ENCODE data around the gene MIF.

DNA sequence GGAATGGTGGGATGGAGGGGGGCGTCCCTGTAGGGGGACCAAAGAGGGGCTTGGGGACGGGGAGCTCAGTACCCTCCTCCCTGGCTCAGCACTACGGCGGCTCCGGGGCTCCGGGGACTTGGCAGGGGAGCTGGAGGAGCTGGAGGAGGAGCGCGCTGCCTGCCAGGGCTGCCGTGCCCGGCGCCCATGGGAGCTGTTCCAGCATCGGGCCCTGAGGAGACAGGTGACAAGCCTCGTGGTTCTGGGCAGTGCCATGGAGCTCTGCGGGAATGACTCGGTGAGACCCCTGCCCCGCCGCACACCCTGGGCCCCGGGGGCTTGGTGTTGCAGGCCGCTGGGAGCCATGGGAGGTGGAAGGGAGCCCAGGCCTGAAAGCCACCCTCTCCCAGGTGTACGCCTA is 11.8 kb upstream of the MIF start:
- TF ChIP-seq, protein P1, sequence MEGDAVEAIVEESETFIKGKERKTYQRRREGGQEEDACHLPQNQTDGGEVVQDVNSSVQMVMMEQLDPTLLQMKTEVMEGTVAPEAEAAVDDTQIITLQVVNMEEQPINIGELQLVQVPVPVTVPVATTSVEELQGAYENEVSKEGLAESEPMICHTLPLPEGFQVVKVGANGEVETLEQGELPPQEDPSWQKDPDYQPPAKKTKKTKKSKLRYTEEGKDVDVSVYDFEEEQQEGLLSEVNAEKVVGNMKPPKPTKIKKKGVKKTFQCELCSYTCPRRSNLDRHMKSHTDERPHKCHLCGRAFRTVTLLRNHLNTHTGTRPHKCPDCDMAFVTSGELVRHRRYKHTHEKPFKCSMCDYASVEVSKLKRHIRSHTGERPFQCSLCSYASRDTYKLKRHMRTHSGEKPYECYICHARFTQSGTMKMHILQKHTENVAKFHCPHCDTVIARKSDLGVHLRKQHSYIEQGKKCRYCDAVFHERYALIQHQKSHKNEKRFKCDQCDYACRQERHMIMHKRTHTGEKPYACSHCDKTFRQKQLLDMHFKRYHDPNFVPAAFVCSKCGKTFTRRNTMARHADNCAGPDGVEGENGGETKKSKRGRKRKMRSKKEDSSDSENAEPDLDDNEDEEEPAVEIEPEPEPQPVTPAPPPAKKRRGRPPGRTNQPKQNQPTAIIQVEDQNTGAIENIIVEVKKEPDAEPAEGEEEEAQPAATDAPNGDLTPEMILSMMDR (IDR thresholded peaks at IDR 0.05): no peak
- TF ChIP-seq EP300 (IDR thresholded peaks at IDR 0.05): no peak
- no peak for TF ChIP-seq POLR2A (IDR thresholded peaks at IDR 0.05)

All from stomach (tissue), 4 donors.